ENCODE results near the gene NFATC1.

The NFATC1 gene

GRCh38 chr18:79493801-79494211 lies 98.1 kb downstream of the NFATC1 start:
- no peak overlapping the region for H3K4me3 ChIP-seq (replicated peaks; ENCODE audit: low read depth, low read length)
- TF ChIP-seq CTCF (IDR thresholded peaks at IDR 0.05; ENCODE audit: low read depth, low read length, missing control alignments): no peak
- no peak for DNase-seq (ENCODE audit: extremely low read depth, low read depth)

GRCh38 chr18:79494936-79495335 lies 99.2 kb downstream of the NFATC1 start:
- TF ChIP-seq CTCF (IDR thresholded peaks at IDR 0.05; ENCODE audit: low read depth, low read length, missing control alignments): no peak
- H3K4me3 ChIP-seq (replicated peaks; ENCODE audit: low read depth, low read length): no peak overlapping the region
- DNase-seq (ENCODE audit: extremely low read depth, low read depth): no peak

- no peak for TF ChIP-seq CTCF (IDR thresholded peaks at IDR 0.05; ENCODE audit: low read depth, low read length, missing control alignments)
- H3K4me3 ChIP-seq (replicated peaks; ENCODE audit: low read depth, low read length): no peak overlapping the region
- DNase-seq (ENCODE audit: extremely low read depth, low read depth): no peak
Observed at GRCh38 chr18:79495591-79496071, 99.9 kb downstream of the NFATC1 start.

DNA sequence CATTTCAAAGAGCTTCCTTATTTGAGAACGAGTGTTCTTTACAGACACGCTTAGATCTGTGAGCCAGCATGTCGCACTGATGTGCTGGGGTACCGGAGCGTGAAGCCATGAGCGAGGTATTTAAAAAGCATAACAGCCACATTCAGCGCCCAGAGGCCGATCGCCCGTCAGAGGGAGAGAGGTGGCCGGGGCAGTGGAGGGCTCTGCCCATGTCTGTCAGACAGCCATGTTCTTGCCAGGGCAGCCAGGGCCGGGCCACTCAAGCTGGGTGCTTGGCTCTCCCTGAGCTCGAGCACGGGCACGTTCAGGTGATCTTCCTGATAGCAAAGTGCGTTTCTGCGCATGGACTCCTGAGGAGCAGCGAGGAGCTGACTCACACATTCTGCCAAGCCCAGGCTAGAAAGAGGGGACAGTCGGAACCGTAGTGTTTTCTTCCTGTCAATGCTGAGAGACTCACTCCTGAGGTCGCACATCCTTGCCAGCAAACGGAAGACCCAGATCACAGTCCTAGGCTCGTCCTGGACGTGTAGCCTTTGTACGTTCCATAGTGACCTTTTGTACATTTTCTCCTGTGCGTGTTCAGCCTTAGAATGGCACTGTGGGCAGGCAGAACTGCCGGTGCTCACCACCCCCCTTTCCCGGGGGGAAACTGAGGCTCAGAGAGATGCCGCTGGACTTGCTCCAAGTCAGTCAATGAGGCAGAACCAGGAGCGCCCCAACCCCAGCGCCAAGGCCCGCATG lies 100.7 kb downstream of the NFATC1 start:
- DNase-seq (ENCODE audit: extremely low read depth, low read depth): no peak
- H3K4me3 ChIP-seq (replicated peaks; ENCODE audit: low read depth, low read length): no peak overlapping the region
- no peak for TF ChIP-seq CTCF (IDR thresholded peaks at IDR 0.05; ENCODE audit: low read depth, low read length, missing control alignments)

DNA sequence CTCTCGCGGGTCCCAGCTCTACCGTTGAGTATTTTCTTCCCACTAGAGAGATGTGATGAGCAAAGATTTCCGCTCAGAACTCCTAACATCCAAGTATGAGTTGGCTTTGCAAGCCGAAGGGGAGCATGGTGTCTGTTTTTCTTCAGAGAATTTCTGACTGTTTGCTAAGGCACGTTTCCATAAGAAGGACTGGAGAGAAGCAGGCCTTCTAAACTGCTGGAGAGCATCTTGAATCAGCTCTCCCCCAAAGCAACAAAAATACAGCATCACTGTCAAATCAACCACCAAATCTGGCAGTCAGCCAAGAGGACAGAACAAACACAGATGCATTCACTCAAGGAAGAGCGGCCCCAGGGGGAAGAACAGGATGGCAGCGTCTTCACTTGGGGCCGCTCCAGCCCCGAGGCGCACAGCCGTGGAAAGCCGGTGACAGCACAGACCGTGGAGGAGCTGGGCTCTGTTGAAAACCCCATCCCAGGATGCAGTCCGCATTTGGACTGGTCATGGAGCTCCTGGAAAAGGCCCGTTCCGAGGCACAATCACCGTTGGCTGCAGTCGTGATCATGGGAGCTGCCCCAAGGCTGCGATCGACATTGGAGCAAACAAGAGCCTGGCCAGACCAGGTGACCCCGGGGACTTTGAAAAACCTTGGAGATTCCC lies 101.4 kb downstream of the NFATC1 start:
- H3K4me3 ChIP-seq (replicated peaks; ENCODE audit: low read depth, low read length): no peak overlapping the region
- peak; percentile 67 for DNase-seq (ENCODE audit: extremely low read depth, low read depth)
- TF ChIP-seq CTCF (IDR thresholded peaks at IDR 0.05; ENCODE audit: low read depth, low read length, missing control alignments): no peak

- no peak overlapping the region for H3K4me3 ChIP-seq (replicated peaks; ENCODE audit: low read depth, low read length)
- DNase-seq (ENCODE audit: extremely low read depth, low read depth): no peak
- TF ChIP-seq CTCF (IDR thresholded peaks at IDR 0.05; ENCODE audit: low read depth, low read length, missing control alignments): no peak
Observed at GRCh38 chr18:79497638-79498081, 101.9 kb downstream of the NFATC1 start.

Data from HFF-Myc (cell line).